Endothelial cell of umbilical vein (primary cell): ENCODE measurements around the gene HIVEP3. TPM values are rescaled to one million over a fixed set of nuclear protein-coding genes. Genes with fewer than 3 reads are reported as not detected.
A peak's percentile ranks its signal among the peaks of the same experiment; 100 is the strongest.

Experiments used
- BruUV-seq: library from RNA; stranded (reverse); fragments of 400-500 nt; replicated peaks from 2 replicates; lab custom pipeline; 2021; lab: Mats Ljungman, UMichigan
- CTCF ChIA-PET: fragments of 300-600, 350-600 bp; sonication (Branson Sonifier 250); formaldehyde crosslinking; loops from one replicate; lab custom pipeline; 2021; ENCODE audit warnings: antibody characterized with exemption, inconsistent platforms; lab: Charles Lee
- POLR2A ChIA-PET: fragments of 300-600, 350-600 bp; sonication (Branson Sonifier 250); formaldehyde crosslinking; loops from one replicate; lab custom pipeline; 2021; ENCODE audit warnings: antibody characterized with exemption, inconsistent platforms; lab: Charles Lee
- DNase-seq: peaks from one replicate; pipeline ENCODE4 v3.0.0-alpha.2; 2011; ENCODE audit warnings: low read depth, low spot score
- FAIRE-seq: peaks from 2 replicates; lab custom pipeline; 2011; peaks lifted over from hg19 to GRCh38; lab: Jason Lieb, UNC
- H2AFZ ChIP-seq: 2 replicates; pipeline ENCODE4 v1.6.0; 2012; ENCODE audit warnings: low read depth, low read length, control low read depth, inconsistent platforms
- H3K27ac ChIP-seq: 2 replicates; pipeline ENCODE4 v1.5.1; 2011; ENCODE audit warnings: low read depth, mild to moderate bottlenecking, control low read depth, low read length, moderate library complexity; ENCODE audit not compliant: insufficient read depth
- H3K27me3 ChIP-seq, 2 experiments: 2 replicates each; pipeline versions ENCODE4 v1.6.0 to v1.6.1; 2011; ENCODE audit warnings: low read length in 2 of 2, mixed read lengths in 1 of 2; ENCODE audit not compliant: control insufficient read depth in 2 of 2, insufficient read depth in 2 of 2
- H3K36me3 ChIP-seq, 2 experiments: 2 replicates in 1 of 2; 3 replicates in 1 of 2; pipeline ENCODE4 v1.5.1; 2011; ENCODE audit warnings: low read length in 2 of 2, mild to moderate bottlenecking in 1 of 2, moderate library complexity in 1 of 2; ENCODE audit not compliant: control insufficient read depth in 2 of 2, insufficient read depth in 2 of 2; ENCODE audit errors: extremely low read depth in 1 of 2
- H3K4me1 ChIP-seq: 3 replicates; pipeline ENCODE4 v1.5.1; 2011; ENCODE audit warnings: mild to moderate bottlenecking, low read length; ENCODE audit not compliant: control insufficient read depth, insufficient read depth; ENCODE audit errors: extremely low read depth
- H3K4me2 ChIP-seq: 2 replicates; pipeline ENCODE4 v1.6.1; 2011; ENCODE audit warnings: low read length, control low read depth, mixed read lengths; ENCODE audit not compliant: insufficient read depth
- H3K4me3 ChIP-seq, 3 experiments: fragments of 200-600 bp in 1 of 3; sonication (generic), shearing (Covaris generic) in 1 of 3; replicated peaks in 1 of 3; 2 replicates each; pipeline ENCODE4 v1.5.1; 2011 to 2016; ENCODE audit warnings: control low read depth in 3 of 3, low read length in 3 of 3, mild to moderate bottlenecking in 2 of 3, inconsistent platforms in 1 of 3, low read depth in 1 of 3, moderate library complexity in 1 of 3; ENCODE audit not compliant: insufficient read depth in 1 of 3
- H3K79me2 ChIP-seq: 2 replicates; pipeline ENCODE4 v1.6.0; 2012; ENCODE audit warnings: low read length, inconsistent platforms; ENCODE audit not compliant: control insufficient read depth, insufficient read depth
- H3K9ac ChIP-seq: replicated peaks from 2 replicates; pipeline ENCODE3; 2011; ENCODE audit warnings: low read length, control low read depth; ENCODE audit not compliant: insufficient read depth; ENCODE audit errors: extremely low read depth
- H3K9me1 ChIP-seq: replicated peaks from 3 replicates; pipeline ENCODE4 v1.6.0; 2011; ENCODE audit warnings: mild to moderate bottlenecking, low read length; ENCODE audit not compliant: control insufficient read depth, insufficient read depth; ENCODE audit errors: extremely low read depth
- H3K9me3 ChIP-seq: replicated peaks from 2 replicates; pipeline ENCODE4 v1.5.1; 2012; ENCODE audit warnings: low read length, inconsistent platforms; ENCODE audit not compliant: control insufficient read depth, insufficient read depth
- H4K20me1 ChIP-seq: replicated peaks from 2 replicates; pipeline ENCODE3; 2011; ENCODE audit warnings: mild to moderate bottlenecking, low read length; ENCODE audit not compliant: control insufficient read depth, insufficient read depth; ENCODE audit errors: extremely low read depth
- EZH2 ChIP-seq: IDR thresholded peaks from 2 replicates; pipeline ENCODE4 v1.6.1; 2012; ENCODE audit warnings: borderline replicate concordance, low read depth, mild to moderate bottlenecking, moderate library complexity, low read length, inconsistent platforms; ENCODE audit not compliant: severe bottlenecking
- FOS ChIP-seq: IDR thresholded peaks from 2 replicates; pipeline ENCODE4 v1.6.1; 2011; ENCODE audit warnings: mild to moderate bottlenecking, low read length, moderate library complexity, borderline replicate concordance; ENCODE audit not compliant: insufficient read depth
- GATA2 ChIP-seq: IDR thresholded peaks from 2 replicates; pipeline ENCODE4 v1.7.0; 2011; ENCODE audit warnings: low read depth, mild to moderate bottlenecking, moderate library complexity, mixed read lengths, low read length; ENCODE audit not compliant: insufficient read length, insufficient read depth
- JUN ChIP-seq: IDR thresholded peaks from 2 replicates; pipeline ENCODE4 v1.6.1; 2011; ENCODE audit warnings: borderline replicate concordance, low read depth; ENCODE audit not compliant: insufficient read length, insufficient read depth
- MYC ChIP-seq: IDR thresholded peaks from one replicate; pipeline ENCODE4 v1.6.1; 2011; ENCODE audit warnings: mild to moderate bottlenecking, low read depth, low read length
- POLR2A ChIP-seq: IDR thresholded peaks from 2 replicates; pipeline ENCODE4 v1.6.1; 2012; ENCODE audit warnings: low read depth, mild to moderate bottlenecking, control low read depth, low read length
- POLR2AphosphoS5 ChIP-seq: IDR thresholded peaks from 2 replicates; pipeline ENCODE4 v1.6.1; 2012; ENCODE audit warnings: low read depth, mild to moderate bottlenecking, control low read depth, low read length, moderate library complexity; ENCODE audit not compliant: insufficient read depth
- dilution Hi-C: fragments of 300-500 bp; cut with MboI; formaldehyde crosslinking; loops from one replicate; pipeline ENCODE4 v1.15.0; 2019; ENCODE audit warnings: low sequenced_read_pairs; ENCODE audit not compliant: extremely low pct_ligation_motif_present
- intact Hi-C: fragments of 100-400 bp; cut with micrococcal nuclease; formaldehyde crosslinking; loops from one replicate; pipeline ENCODE4 v1.10.0; 2022
- polyA plus RNA-seq, 4 experiments: library from polyadenylated mRNA; depleted of rRNA in 3 of 4; stranded (reverse) in 3 of 4; unstranded in 1 of 4; fragments of >200 nt; gene quantifications; 2 replicates each; pipeline versions ENCODE4 v1.2.1 to v1.2.3, GENCODE V29; 2011 to 2012; ENCODE audit warnings: missing spikeins in 1 of 4
- total RNA-seq: library from RNA; stranded (reverse); gene quantifications from 2 replicates; pipeline ENCODE4 v1.2.3, GENCODE V29; 2021
- TF ChIP-seq, protein P1 (sequence below): IDR thresholded peaks from 2 replicates; pipeline ENCODE4 v1.6.1; 2011; ENCODE audit not compliant: insufficient read depth, insufficient read length
- TF ChIP-seq, protein P2 (sequence below), 2 donors: IDR thresholded peaks; 1 replicate in 1 of 2; 2 replicates in 1 of 2; pipeline ENCODE4 v1.5.1; 2011; ENCODE audit warnings: low read length in 2 of 2, mild to moderate bottlenecking in 2 of 2, moderate library complexity in 2 of 2, control low read depth in 1 of 2, inconsistent platforms in 1 of 2, low read depth in 1 of 2; ENCODE audit not compliant: insufficient read depth in 1 of 2; ENCODE audit errors: extremely low read depth in 1 of 2

Gene HIVEP3
- total and polyA plus RNA-seq, 2 donors (not counting 3 experiments of a cell fraction or from before 2014, with no cell fraction given) = 3.4 to 4.0 TPM

GRCh38 chr1:41810446-41810845 is 108.3 kb downstream of the HIVEP3 start:
- Histone ChIP-seq H3K36me3 (no peaks in the 10 kb centered on the region), H2AFZ (no peak overlapping the region), H3K27me3 (no peaks in the 10 kb centered on the region), H3K9ac (no peak overlapping the region), H3K9me1 (no peaks in the 10 kb centered on the region), H3K9me3 (no peaks in the 10 kb centered on the region), H3K27ac (no peak overlapping the region), H3K4me2 (no peak overlapping the region), H4K20me1 (no peaks in the 10 kb centered on the region), H3K79me2 (no peaks in the 10 kb centered on the region), H3K4me1 (peaks cover 17% of the 10 kb centered on the region), H3K4me3 (no peak overlapping the region)
- TF ChIP-seq JUN = no peak
- no peak for TF ChIP-seq FOS
- ChIA-PET POLR2A (no interaction called here), CTCF (interaction anchor here (0.6 to 2.9 kb wide), 5 partner anchors 15 to 363 kb away, joined by 3 to 37 read pairs (median 3); no protein-coding TSS in a partner anchor)
- dilution Hi-C loops = no loop called here
- BruUV-seq = no TSS peak
- FAIRE-seq (peak; percentile 72), DNase-seq (peak; percentile 41)
- intact Hi-C loops = loop anchor here (5.0 to 10.0 kb wide), 2 partner anchors 98 to 334 kb away; no protein-coding TSS in a partner anchor

DNA sequence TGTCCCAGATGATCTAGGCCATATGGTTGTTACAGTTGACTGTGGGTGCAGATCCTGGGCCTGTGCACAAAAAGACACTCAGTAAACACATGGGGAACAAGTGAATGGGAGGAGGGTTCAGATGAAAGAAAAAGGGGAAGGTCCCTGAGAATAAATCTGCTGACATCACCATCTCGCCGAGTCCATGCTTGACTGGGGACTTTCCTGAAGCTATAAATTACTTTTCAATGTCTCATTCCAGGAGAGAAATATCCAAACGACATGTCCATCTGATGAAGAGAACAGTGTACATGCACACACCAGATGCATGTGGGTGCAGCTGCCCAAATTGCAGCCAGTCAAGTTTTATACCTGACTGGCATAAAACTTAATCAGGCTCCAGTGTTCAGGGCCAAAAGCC is 109.0 kb downstream of the HIVEP3 start:
- intact Hi-C loops (loop anchor here (5.0 to 10.0 kb wide), 2 partner anchors 97 to 335 kb away; no protein-coding TSS in a partner anchor), dilution Hi-C loops (no loop called here)
- FAIRE-seq (no peak), DNase-seq (no peak)
- Histone ChIP-seq H3K36me3 (no peaks in the 10 kb centered on the region), H3K27me3 (no peaks in the 10 kb centered on the region), H3K4me3 (no peak overlapping the region), H3K9ac (no peak overlapping the region), H3K9me3 (no peaks in the 10 kb centered on the region), H3K27ac (no peak overlapping the region), H3K4me2 (no peak overlapping the region), H2AFZ (no peak overlapping the region), H3K79me2 (no peaks in the 10 kb centered on the region), H3K4me1 (peaks cover 17% of the 10 kb centered on the region), H3K9me1 (no peaks in the 10 kb centered on the region), H4K20me1 (no peaks in the 10 kb centered on the region)
- TF ChIP-seq, protein P1, sequence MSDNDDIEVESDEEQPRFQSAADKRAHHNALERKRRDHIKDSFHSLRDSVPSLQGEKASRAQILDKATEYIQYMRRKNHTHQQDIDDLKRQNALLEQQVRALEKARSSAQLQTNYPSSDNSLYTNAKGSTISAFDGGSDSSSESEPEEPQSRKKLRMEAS = no peak
- TF ChIP-seq GATA2 (no peak), EZH2 (no peak), MYC (no peak), POLR2A (no peak), POLR2AphosphoS5 (no peak), FOS (no peak), JUN (no peak)
- TF ChIP-seq, protein P2, sequence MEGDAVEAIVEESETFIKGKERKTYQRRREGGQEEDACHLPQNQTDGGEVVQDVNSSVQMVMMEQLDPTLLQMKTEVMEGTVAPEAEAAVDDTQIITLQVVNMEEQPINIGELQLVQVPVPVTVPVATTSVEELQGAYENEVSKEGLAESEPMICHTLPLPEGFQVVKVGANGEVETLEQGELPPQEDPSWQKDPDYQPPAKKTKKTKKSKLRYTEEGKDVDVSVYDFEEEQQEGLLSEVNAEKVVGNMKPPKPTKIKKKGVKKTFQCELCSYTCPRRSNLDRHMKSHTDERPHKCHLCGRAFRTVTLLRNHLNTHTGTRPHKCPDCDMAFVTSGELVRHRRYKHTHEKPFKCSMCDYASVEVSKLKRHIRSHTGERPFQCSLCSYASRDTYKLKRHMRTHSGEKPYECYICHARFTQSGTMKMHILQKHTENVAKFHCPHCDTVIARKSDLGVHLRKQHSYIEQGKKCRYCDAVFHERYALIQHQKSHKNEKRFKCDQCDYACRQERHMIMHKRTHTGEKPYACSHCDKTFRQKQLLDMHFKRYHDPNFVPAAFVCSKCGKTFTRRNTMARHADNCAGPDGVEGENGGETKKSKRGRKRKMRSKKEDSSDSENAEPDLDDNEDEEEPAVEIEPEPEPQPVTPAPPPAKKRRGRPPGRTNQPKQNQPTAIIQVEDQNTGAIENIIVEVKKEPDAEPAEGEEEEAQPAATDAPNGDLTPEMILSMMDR (IDR thresholded peaks at IDR 0.05; ENCODE audit: extremely low read depth in 1 of 2, insufficient read depth in 1 of 2, low read depth in 1 of 2, low read length in 2 of 2) = no peak
- BruUV-seq = no TSS peak
- CTCF ChIA-PET = interaction anchor here (0.8 to 1.2 kb wide), 2 partner anchors 14 to 236 kb away, joined by 3 read pairs; no protein-coding TSS in a partner anchor
- POLR2A ChIA-PET = no interaction called here
